C4-2B (cell line): ENCODE data around the gene IGFBP6.

Experiments used
- H3K27ac ChIP-seq: fragments of 450-650 bp; 2 replicates; pipeline ENCODE4 v1.5.1; 2017
- ZFX ChIP-seq: fragments of 450-650 bp; IDR thresholded peaks from 2 replicates; pipeline ENCODE4 v1.6.1; 2017
- TF ChIP-seq, protein P1 (sequence below): fragments of 450-650 bp; conservative IDR thresholded peaks from 2 replicates; pipeline ENCODE4 v1.5.1; 2017; ENCODE audit warnings: mild to moderate bottlenecking

The IGFBP6 gene

DNA sequence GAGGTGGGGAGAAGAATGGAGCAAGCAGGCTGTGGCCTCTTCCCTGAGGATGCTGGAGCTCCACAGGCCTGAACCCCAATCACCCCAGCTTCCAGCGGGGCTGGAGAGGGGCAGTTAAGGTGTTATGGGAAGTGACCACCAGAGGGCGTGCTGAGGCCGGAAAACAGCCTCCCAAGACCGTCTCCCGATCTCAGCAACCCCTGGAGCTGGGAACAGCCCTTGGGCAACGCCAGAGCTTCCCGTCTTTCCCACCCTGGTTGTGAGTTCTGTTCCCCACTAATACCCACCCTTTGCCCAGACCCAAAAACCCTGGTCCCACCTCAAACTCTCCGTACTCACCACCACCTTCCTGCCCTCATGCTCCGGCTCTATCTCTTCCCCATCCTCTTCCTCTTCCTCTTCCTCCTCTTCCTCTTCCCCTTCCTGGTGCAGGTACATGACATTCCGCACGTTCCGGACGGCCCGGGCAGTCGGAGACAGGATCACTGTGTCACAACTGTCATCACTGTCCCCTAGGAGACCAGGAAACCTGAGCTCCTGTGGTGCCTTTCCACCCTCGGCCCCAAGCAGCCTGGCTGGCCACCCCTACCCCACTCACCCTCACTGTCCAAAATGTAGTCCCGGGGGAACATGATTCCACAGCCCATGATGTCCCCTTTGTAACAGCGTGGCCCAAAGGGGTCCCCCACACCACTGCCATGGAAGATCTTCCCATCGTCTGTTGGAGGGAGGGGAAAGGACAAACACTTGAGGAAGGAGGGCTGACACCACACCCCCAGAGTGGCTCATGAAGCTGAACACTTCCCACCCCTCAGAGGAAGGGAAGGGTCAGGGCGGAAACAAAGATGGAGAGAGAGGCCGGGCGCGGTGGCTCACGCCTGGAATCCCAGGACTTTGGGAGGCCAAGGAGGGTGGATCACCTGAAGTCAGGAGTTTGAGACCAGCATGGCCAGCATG is 31.2 kb upstream of the IGFBP6 start:
- no peak overlapping the region for H3K27ac ChIP-seq
- no peak for TF ChIP-seq ZFX
- TF ChIP-seq, protein P1, sequence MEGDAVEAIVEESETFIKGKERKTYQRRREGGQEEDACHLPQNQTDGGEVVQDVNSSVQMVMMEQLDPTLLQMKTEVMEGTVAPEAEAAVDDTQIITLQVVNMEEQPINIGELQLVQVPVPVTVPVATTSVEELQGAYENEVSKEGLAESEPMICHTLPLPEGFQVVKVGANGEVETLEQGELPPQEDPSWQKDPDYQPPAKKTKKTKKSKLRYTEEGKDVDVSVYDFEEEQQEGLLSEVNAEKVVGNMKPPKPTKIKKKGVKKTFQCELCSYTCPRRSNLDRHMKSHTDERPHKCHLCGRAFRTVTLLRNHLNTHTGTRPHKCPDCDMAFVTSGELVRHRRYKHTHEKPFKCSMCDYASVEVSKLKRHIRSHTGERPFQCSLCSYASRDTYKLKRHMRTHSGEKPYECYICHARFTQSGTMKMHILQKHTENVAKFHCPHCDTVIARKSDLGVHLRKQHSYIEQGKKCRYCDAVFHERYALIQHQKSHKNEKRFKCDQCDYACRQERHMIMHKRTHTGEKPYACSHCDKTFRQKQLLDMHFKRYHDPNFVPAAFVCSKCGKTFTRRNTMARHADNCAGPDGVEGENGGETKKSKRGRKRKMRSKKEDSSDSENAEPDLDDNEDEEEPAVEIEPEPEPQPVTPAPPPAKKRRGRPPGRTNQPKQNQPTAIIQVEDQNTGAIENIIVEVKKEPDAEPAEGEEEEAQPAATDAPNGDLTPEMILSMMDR = peak; percentile 93

DNA sequence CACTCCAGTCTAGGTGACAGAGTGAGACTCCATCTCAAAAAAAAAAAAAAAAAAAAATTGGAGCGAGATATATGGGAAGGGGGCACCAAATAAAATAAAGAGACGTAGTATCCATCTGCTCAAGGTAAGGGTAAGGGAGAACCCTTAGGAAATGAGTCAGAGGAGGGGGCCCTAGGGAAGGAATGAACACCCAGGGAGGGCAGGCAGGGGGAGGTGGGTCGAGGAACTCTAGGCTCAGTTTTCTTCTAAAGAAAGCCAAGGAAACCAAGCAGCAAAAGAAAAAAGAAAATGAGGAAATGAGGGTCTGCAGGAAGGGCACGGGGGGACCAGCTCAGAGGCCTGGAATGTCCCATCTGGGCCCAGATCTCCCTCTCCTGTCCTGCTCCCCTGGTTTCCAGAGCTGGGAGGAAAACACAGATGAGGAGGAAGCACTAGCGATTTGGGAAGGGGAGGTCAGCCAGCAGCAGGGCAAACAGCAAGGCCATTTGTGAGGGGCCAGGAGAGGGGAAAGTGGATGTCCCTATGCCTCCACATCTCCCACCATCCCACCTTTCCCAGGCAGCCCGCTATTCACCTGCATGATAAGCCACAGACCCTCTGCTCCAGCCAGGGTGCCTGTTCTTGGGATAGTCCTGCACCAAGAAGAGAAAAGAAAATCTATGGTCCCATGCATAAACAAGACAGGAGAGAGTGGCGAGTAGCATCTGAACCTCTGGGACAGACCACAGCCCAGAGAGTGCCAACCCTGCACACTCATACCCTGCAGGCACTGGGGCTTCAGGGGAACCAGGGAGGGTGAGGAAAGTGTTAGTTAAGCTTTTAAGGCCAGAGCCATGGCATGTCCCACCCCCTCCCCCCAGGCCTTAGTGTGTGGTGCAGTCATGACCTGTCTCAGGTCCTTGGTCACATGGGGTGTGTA is 30.1 kb upstream of the IGFBP6 start:
- TF ChIP-seq, protein P1 = no peak
- TF ChIP-seq ZFX = no peak
- H3K27ac ChIP-seq = no peak overlapping the region

DNA sequence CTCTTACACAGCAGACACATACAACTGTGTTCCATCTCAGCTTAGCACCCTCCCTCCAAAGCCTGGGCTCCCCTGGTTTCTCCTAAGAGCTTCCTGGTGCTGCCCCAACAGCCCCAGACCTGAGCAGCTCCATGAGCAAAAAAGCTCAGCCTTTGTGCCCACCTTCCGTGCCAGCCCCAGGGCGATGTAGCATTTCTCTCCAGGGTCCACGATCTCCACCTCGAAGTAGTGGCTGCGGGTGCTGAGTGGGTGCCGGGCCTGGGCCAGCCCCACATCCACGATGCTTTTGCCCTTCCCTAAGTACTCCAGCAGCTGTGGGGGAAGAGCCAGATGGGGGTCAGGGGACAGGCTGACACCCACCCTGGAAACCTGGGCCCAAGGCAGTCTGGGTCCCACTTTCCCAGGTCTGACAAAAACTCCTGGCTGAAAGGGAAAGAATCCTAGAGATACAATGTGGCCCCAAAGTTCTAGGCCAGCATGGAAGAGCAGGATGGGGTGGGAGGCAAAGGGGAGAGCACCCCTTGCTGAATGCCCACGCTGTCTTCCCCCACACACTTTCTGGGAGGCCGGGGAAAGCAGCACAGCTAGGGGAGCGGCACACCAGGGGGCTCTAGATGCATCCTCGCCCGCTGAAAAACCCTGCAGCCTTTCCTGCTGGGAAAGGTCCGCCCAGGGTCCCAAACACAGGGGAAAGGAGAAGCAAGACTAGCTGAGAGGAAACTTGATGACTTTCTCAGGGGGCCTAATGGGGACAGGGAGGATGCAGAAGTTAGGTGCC is 29.3 kb upstream of the IGFBP6 start:
- H3K27ac ChIP-seq = no peak overlapping the region
- TF ChIP-seq, protein P1 = no peak
- no peak for TF ChIP-seq ZFX

DNA sequence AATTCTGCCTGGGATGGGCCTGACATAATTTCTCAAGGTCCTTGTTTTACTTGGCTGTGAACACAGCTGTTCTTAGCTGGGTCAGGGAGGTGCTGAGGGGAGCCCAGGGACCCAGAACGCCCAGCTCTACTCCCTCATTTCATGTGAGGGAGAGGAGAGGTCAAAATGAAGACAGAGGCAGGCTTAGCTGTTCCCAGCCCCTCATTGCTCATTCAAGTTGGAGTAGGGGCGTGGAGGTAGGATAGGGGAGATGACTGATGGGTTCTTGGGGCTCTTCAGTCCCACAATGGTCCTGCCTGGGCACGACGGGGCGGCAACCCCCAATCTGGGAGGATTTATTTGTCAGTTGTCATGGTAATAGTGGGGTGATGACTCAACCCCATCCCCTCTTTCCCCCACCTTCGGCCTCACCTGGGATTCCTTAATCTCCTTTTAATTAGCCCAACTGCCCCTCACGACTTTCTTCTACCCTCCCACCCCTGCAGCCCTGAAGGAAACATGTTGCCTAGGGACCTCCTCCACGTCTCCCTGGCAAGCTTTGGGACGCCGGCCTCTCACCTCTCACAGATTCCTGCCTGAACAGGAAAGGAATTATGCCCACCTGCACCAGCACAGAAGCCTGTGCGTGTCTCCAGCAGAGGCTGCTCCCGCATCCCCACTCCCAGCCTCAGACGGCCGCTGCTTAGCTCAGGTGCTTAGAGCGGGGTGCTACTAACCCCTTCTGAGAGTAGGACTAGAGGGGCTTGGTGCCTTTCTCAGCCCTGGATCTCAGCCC is 28.5 kb upstream of the IGFBP6 start:
- no peak overlapping the region for H3K27ac ChIP-seq
- TF ChIP-seq ZFX = no peak
- TF ChIP-seq, protein P1 = no peak

DNA sequence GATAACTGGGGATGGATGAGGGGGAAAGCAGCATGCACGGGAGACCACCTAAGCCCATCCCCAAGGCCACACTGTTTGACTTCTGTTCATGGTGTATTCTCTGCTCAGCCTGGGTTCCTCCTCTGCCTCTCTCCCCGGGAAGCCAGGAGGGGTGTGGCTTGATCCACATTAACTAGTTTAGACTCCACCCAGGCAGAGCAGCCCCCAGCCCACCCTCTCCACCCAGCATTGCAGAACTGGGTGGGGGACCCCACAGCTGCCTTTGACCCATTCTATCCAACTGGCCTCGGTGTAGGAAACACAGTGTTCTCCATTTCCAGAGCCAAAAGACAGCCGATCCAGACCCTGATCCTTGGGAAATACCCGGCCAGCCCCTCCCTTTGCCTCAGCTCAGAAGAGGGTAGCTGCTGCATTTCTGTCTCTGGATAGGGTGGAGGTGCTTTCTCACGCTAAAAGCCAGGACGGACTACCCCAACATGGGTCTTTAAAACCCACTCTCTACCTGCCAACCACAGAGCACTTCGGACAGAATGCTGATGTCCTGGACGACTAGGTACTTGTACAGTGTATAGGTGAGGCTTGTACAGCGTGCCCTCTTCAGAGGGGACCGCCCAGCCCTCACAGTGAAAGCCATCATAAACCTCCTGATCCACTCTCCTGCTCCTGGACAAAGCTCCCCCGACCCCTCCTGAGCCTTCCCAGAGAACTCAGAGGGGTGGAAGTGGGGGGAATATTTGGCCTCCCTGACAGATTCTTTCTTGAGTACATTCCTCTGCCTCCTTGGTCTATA is 27.7 kb upstream of the IGFBP6 start:
- H3K27ac ChIP-seq = no peak overlapping the region
- no peak for TF ChIP-seq ZFX
- TF ChIP-seq, protein P1 = no peak

GRCh38 chr12:53070877-53071492 is 26.5 kb upstream of the IGFBP6 start:
- TF ChIP-seq, protein P1 = no peak
- TF ChIP-seq ZFX = no peak
- H3K27ac ChIP-seq = no peak overlapping the region
